SK-N-SH (cell line): Measurements from ENCODE around the gene UBE2R2. TPM values are rescaled to one million over a fixed set of nuclear protein-coding genes. Genes with fewer than 3 reads are reported as not detected.

Source experiments
- CTCF ChIA-PET: fragments of 300-600, 350-600 bp; formaldehyde crosslinking; extraction: SDS; loops from one replicate; lab custom pipeline; 2021; lab: Yijun Ruan, JAX
- POLR2A ChIA-PET: fragments of 350-600 bp; sonication (Branson Sonifier 250); formaldehyde crosslinking; extraction: SDS; loops from one replicate; lab custom pipeline; 2020; ENCODE audit warnings: antibody characterized with exemption, inconsistent platforms; lab: Yijun Ruan, JAX
- DNase-seq: peaks from one replicate; pipeline ENCODE4 v3.0.0; 2012
- H2AFZ ChIP-seq: fragments of 200-600 bp; sonication (generic); 2 replicates; pipeline ENCODE4 v1.8.1; 2016; ENCODE audit warnings: antibody characterized with exemption, mild to moderate bottlenecking, low read depth
- H3F3A ChIP-seq: fragments of 200-600 bp; sonication (generic); replicated peaks from 2 replicates; pipeline ENCODE3; 2016; ENCODE audit warnings: antibody characterized with exemption, mild to moderate bottlenecking; ENCODE audit not compliant: insufficient read depth
- H3K27ac ChIP-seq, 2 experiments: fragments of 200-500 bp in 1 of 2; fragments of 200-600 bp in 1 of 2; sonication (Bioruptor generic) in 1 of 2; sonication (generic), shearing (Covaris generic) in 1 of 2; 2 replicates each; pipeline versions ENCODE4 v1.5.1 to v1.6.1; 2014 to 2016; ENCODE audit warnings: low read depth in 2 of 2, inconsistent platforms in 1 of 2, low read length in 1 of 2, mild to moderate bottlenecking in 1 of 2, mixed read lengths in 1 of 2
- H3K27me3 ChIP-seq: fragments of 200-600 bp; sonication (generic), shearing (Covaris generic); 2 replicates; pipeline ENCODE4 v1.6.1; 2016; ENCODE audit warnings: mixed run types; ENCODE audit not compliant: insufficient read depth
- H3K36me3 ChIP-seq, 2 experiments: fragments of 200-500 bp in 1 of 2; fragments of 200-600 bp in 1 of 2; sonication (Bioruptor generic) in 1 of 2; sonication (generic) in 1 of 2; replicated peaks in 1 of 2; 2 replicates each; pipeline versions ENCODE3 to v1.5.1; 2014 to 2016; ENCODE audit warnings: low read length in 1 of 2, mild to moderate bottlenecking in 1 of 2; ENCODE audit not compliant: insufficient read depth in 2 of 2, control insufficient read depth in 1 of 2
- H3K4me1 ChIP-seq, 2 experiments: fragments of 200-500 bp in 1 of 2; fragments of 200-600 bp in 1 of 2; sonication (Bioruptor generic) in 1 of 2; sonication (generic), shearing (Covaris generic) in 1 of 2; 2 replicates each; pipeline versions ENCODE4 v1.5.1 to v1.6.1; 2014 to 2016; ENCODE audit warnings: low read depth in 1 of 2, low read length in 1 of 2, mixed run types in 1 of 2; ENCODE audit not compliant: insufficient read depth in 2 of 2, control insufficient read depth in 1 of 2
- H3K4me2 ChIP-seq: fragments of 200-600 bp; sonication (generic), shearing (Covaris generic); 2 replicates; pipeline ENCODE4 v1.6.1; 2017; ENCODE audit warnings: mixed run types
- H3K4me3 ChIP-seq, 2 experiments: fragments of 200-500 bp in 1 of 2; fragments of 200-600 bp in 1 of 2; sonication (Bioruptor generic) in 1 of 2; sonication (generic), shearing (Covaris generic) in 1 of 2; 2 replicates each; pipeline versions ENCODE4 v1.5.1 to v1.8.1; 2014 to 2016; ENCODE audit warnings: low read depth in 2 of 2, inconsistent platforms in 1 of 2, low read length in 1 of 2, mild to moderate bottlenecking in 1 of 2, mixed read lengths in 1 of 2, moderate library complexity in 1 of 2
- H3K79me2 ChIP-seq: fragments of 200-600 bp; sonication (generic); 2 replicates; pipeline ENCODE4 v1.8.1; 2017; ENCODE audit warnings: mild to moderate bottlenecking; ENCODE audit not compliant: insufficient read depth
- H3K9ac ChIP-seq: fragments of 200-600 bp; sonication (generic); 2 replicates; pipeline ENCODE4 v1.6.1; 2017; ENCODE audit warnings: mixed run types
- H3K9me2 ChIP-seq: fragments of 200-600 bp; sonication (generic); 2 replicates; pipeline ENCODE4 v1.6.1; 2017; ENCODE audit warnings: mixed run types
- H3K9me3 ChIP-seq: fragments of 200-600 bp; sonication (generic); 2 replicates; pipeline ENCODE4 v1.6.1; 2017; ENCODE audit warnings: mixed run types, mild to moderate bottlenecking, moderate library complexity
- H4K20me1 ChIP-seq: fragments of 200-600 bp; sonication (generic); 2 replicates; pipeline ENCODE4 v1.6.1; 2017; ENCODE audit warnings: mild to moderate bottlenecking, mixed run types; ENCODE audit not compliant: insufficient read depth
- GATA2 ChIP-seq: sonication (generic); formaldehyde crosslinking; IDR thresholded peaks from 2 replicates; pipeline ENCODE4 v1.5.0; 2020; ENCODE audit warnings: mild to moderate bottlenecking, missing genetic modification reagents
- IRF3 ChIP-seq: fragments of 150-350 bp; IDR thresholded peaks from 2 replicates; pipeline ENCODE4 v1.6.1; 2016; ENCODE audit warnings: mild to moderate bottlenecking, low read depth, low read length
- JUND ChIP-seq: IDR thresholded peaks from 2 replicates; pipeline ENCODE4 v1.4.0; 2012
- MXI1 ChIP-seq: IDR thresholded peaks from 2 replicates; pipeline ENCODE4 v1.6.1; 2012; ENCODE audit warnings: mild to moderate bottlenecking, low read depth, low read length, improper control_type of control experiment
- NFIC ChIP-seq: IDR thresholded peaks from 2 replicates; pipeline ENCODE4 v1.4.0; 2012; ENCODE audit warnings: borderline replicate concordance
- NRF1 ChIP-seq: IDR thresholded peaks from 2 replicates; pipeline ENCODE4 v1.6.1; 2012; ENCODE audit warnings: low read depth, mild to moderate bottlenecking, low read length
- RXRA ChIP-seq: IDR thresholded peaks from 2 replicates; pipeline ENCODE4 v1.4.0; 2012; ENCODE audit warnings: low read depth, mild to moderate bottlenecking, borderline replicate concordance
- SIN3A ChIP-seq: IDR thresholded peaks from 2 replicates; pipeline ENCODE4 v1.6.1; 2012; ENCODE audit warnings: low read depth, mild to moderate bottlenecking, low read length, moderate library complexity, borderline replicate concordance
- SMC3 ChIP-seq: IDR thresholded peaks from 2 replicates; pipeline ENCODE4 v1.6.1; 2012; ENCODE audit warnings: low read depth, low read length, improper control_type of control experiment
- TCF12 ChIP-seq: IDR thresholded peaks from 2 replicates; pipeline ENCODE4 v1.4.0; 2012
- TEAD4 ChIP-seq: IDR thresholded peaks from 2 replicates; pipeline ENCODE4 v1.4.0; 2012; ENCODE audit warnings: mild to moderate bottlenecking, borderline replicate concordance; ENCODE audit not compliant: insufficient read depth
- USF1 ChIP-seq: IDR thresholded peaks from 2 replicates; pipeline ENCODE4 v1.4.0; 2012; ENCODE audit warnings: low read depth, borderline replicate concordance
- USF2 ChIP-seq: fragments of 150-350 bp; IDR thresholded peaks from 2 replicates; pipeline ENCODE4 v1.6.1; 2017; ENCODE audit warnings: antibody characterized with exemption, low read length, low read depth, borderline replicate concordance
- WGBS: methylation state at CpG from one replicate; pipeline ENCODE4 v1.1.6; 2017; ENCODE audit warnings: low lambda C conversion rate; 5-methylcytosine and 5-hydroxymethylcytosine counted together
- polyA plus RNA-seq, 3 experiments: library from polyadenylated mRNA; depleted of rRNA; stranded (reverse); fragments of >200 nt; gene quantifications; 2 replicates each; pipeline ENCODE4 v1.2.3, GENCODE V29; 2012

UBE2R2 gene
- polyA plus RNA-seq, 1 of the 3 experiments (the other 2 are of a cell fraction), result 19.7 TPM

- 87% methylated on average over 9 of the region's 10 CpGs for WGBS
- Histone ChIP-seq H3K36me3 (peaks cover 0 to 3% of the 10 kb centered on the region in 2 experiments), H3K27ac (no peak overlapping the region), H3F3A (no peaks in the 10 kb centered on the region), H3K79me2 (no peaks in the 10 kb centered on the region), H3K4me3 (no peak overlapping the region), H3K9ac (no peak overlapping the region), H4K20me1 (no peaks in the 10 kb centered on the region), H3K9me2 (no peaks in the 10 kb centered on the region), H3K9me3 (no peaks in the 10 kb centered on the region), H2AFZ (no peak overlapping the region), H3K4me2 (no peak overlapping the region), H3K27me3 (no peaks in the 10 kb centered on the region), H3K4me1 (peaks cover 0 to 10% of the 10 kb centered on the region in 2 experiments; a peak in 1 of 4 replicates)
- no peak for TF ChIP-seq TEAD4
- TF ChIP-seq USF2, result no peak
- TF ChIP-seq NFIC, result no peak
- no peak for TF ChIP-seq JUND
- TF ChIP-seq GATA2 (CRISPR knock-in tag), result no peak
- no peak for TF ChIP-seq SIN3A
- no peak for TF ChIP-seq NRF1
- no peak for DNase-seq
- CTCF ChIA-PET, result interaction anchor here (0.8 to 1.9 kb wide), 5 partner anchors 8 to 175 kb away, joined by 3 to 6 read pairs (median 3); no protein-coding TSS in a partner anchor
- POLR2A ChIA-PET, result no interaction called here
Observed at GRCh38 chr9:33798545-33798944, 18.4 kb upstream of the UBE2R2 start.

GRCh38 chr9:33799928-33800704 is 16.8 kb upstream of the UBE2R2 start:
- Histone ChIP-seq H3K27me3 (no peaks in the 10 kb centered on the region), H3K79me2 (no peaks in the 10 kb centered on the region), H3K9me2 (no peaks in the 10 kb centered on the region), H2AFZ (no peak overlapping the region), H3K4me1 (peaks cover 0 to 10% of the 10 kb centered on the region in 2 experiments; a peak in 1 of 4 replicates), H3K4me2 (no peak overlapping the region), H3K9ac (no peak overlapping the region), H3K36me3 (peaks cover 0 to 3% of the 10 kb centered on the region in 2 experiments), H3K9me3 (no peaks in the 10 kb centered on the region), H3F3A (no peaks in the 10 kb centered on the region), H4K20me1 (no peaks in the 10 kb centered on the region), H3K27ac (no peak overlapping the region; a peak in 1 of 4 replicates), H3K4me3 (no peak overlapping the region)
- TF ChIP-seq USF1 (no peak), IRF3 (no peak), JUND (no peak), TCF12 (no peak), MXI1 (peak; percentile 22; the same call in 1 of the 2 replicates), RXRA (no peak), SMC3 (no peak)
- CTCF ChIA-PET, result interaction anchor here (1.9 to 2.9 kb wide), 2 partner anchors 13 to 21 kb away, joined by 5 to 12 read pairs; no protein-coding TSS in a partner anchor
- peak; percentile 23 for DNase-seq
- 43% methylated on average over 9 of the region's 9 CpGs for WGBS
- POLR2A ChIA-PET, result no interaction called here
